ENCODE data around the gene WTAP.
"Not testable (repeated sequence)": the region's sequence is repeated elsewhere in the genome, so short reads cannot be mapped to it uniquely, and the experiment has no call there.

The WTAP gene

GRCh38 chr6:159693894-159694545, 33.3 kb upstream of the WTAP start:
- peak; percentile 49 for DNase-seq (ENCODE audit: low spot score)

- DNase-seq (ENCODE audit: low spot score) = no peak
Observed at GRCh38 chr6:159695984-159696383, 31.3 kb upstream of the WTAP start.

GRCh38 chr6:159700970-159701369, 26.3 kb upstream of the WTAP start:
- DNase-seq (ENCODE audit: low spot score) = no peak

GRCh38 chr6:159701413-159701999, 25.8 kb upstream of the WTAP start:
- DNase-seq (ENCODE audit: low spot score) = no peak

GRCh38 chr6:159710603-159711002, 16.7 kb upstream of the WTAP start:
- not testable (repeated sequence) for DNase-seq (ENCODE audit: low spot score)

GRCh38 chr6:159712389-159712788, 14.9 kb upstream of the WTAP start:
- not testable (repeated sequence) for DNase-seq (ENCODE audit: low spot score)

GRCh38 chr6:159713984-159714383, 13.3 kb upstream of the WTAP start:
- no peak for DNase-seq (ENCODE audit: low spot score)

GRCh38 chr6:159714404-159714803, 12.9 kb upstream of the WTAP start:
- no peak for DNase-seq (ENCODE audit: low spot score)

GRCh38 chr6:159715166-159715565, 12.1 kb upstream of the WTAP start:
- DNase-seq (ENCODE audit: low spot score) = no peak

- no peak for DNase-seq (ENCODE audit: low spot score)
Observed at GRCh38 chr6:159715605-159716004, 11.7 kb upstream of the WTAP start.

GRCh38 chr6:159716247-159717096, 10.8 kb upstream of the WTAP start:
- DNase-seq (ENCODE audit: low spot score) = no peak

GRCh38 chr6:159718634-159719033, 8.7 kb upstream of the WTAP start:
- no peak for DNase-seq (ENCODE audit: low spot score)

- DNase-seq (ENCODE audit: low spot score) = no peak
Observed at GRCh38 chr6:159719287-159719686, 8.0 kb upstream of the WTAP start.

GRCh38 chr6:159720708-159721107, 6.6 kb upstream of the WTAP start:
- DNase-seq (ENCODE audit: low spot score) = peak; percentile 63

GRCh38 chr6:159721981-159722380, 5.3 kb upstream of the WTAP start:
- not testable (repeated sequence) for DNase-seq (ENCODE audit: low spot score)

- no peak for DNase-seq (ENCODE audit: low spot score)
Observed at GRCh38 chr6:159722655-159723054, 4.7 kb upstream of the WTAP start.

GRCh38 chr6:159723259-159723658, 4.0 kb upstream of the WTAP start:
- DNase-seq (ENCODE audit: low spot score) = no peak

GRCh38 chr6:159724778-159725177, 2.5 kb upstream of the WTAP start:
- no peak for DNase-seq (ENCODE audit: low spot score)

GRCh38 chr6:159725208-159725607, 2.1 kb upstream of the WTAP start:
- not testable (repeated sequence) for DNase-seq (ENCODE audit: low spot score)

GRCh38 chr6:159726255-159726917, 920 bp upstream of the WTAP start:
- DNase-seq (ENCODE audit: low spot score) = no peak

- DNase-seq (ENCODE audit: low spot score) = peak; percentile 29
Observed at GRCh38 chr6:159727717-159728445, 575 bp downstream of the WTAP start.

- no peak for DNase-seq (ENCODE audit: low spot score)
Observed at GRCh38 chr6:159728531-159728964, 1.2 kb downstream of the WTAP start.

Data from cerebellar cortex (tissue), 1 donor.